NCI-H2196 (cell line): ENCODE results near the gene BTC.
"Not testable (repeated sequence)": the region's sequence is repeated elsewhere in the genome, so short reads cannot be mapped to it uniquely, and the experiment has no call there.

ENCODE experiments used
- DNase-seq: peaks from one replicate; lab custom pipeline; 2025; ENCODE audit not compliant: unreplicated experiment; lab: John Stamatoyannopoulos, UW

The BTC gene

GRCh38 chr4:74758551-74759145 is 35.7 kb downstream of the BTC start:
- DNase-seq = no peak

- DNase-seq = no peak
Observed at GRCh38 chr4:74757136-74757535, 37.2 kb downstream of the BTC start.

GRCh38 chr4:74755486-74755885 is 38.8 kb downstream of the BTC start:
- no peak for DNase-seq

- no peak for DNase-seq
Observed at GRCh38 chr4:74754218-74754617, 40.1 kb downstream of the BTC start.

GRCh38 chr4:74752798-74753197 is 41.5 kb downstream of the BTC start:
- no peak for DNase-seq

GRCh38 chr4:74751856-74752255 is 42.5 kb downstream of the BTC start:
- DNase-seq = no peak

GRCh38 chr4:74751247-74751646 is 43.1 kb downstream of the BTC start:
- DNase-seq = no peak

GRCh38 chr4:74742185-74742584 is 52.1 kb downstream of the BTC start:
- DNase-seq = no peak

- DNase-seq = no peak
Observed at GRCh38 chr4:74738464-74739143, 55.7 kb downstream of the BTC start.

- DNase-seq = no peak
Observed at GRCh38 chr4:74734995-74735394, 59.3 kb downstream of the BTC start.

- DNase-seq = no peak
Observed at GRCh38 chr4:74733756-74734155, 60.6 kb downstream of the BTC start.

GRCh38 chr4:74724979-74725378 is 69.3 kb downstream of the BTC start:
- DNase-seq = no peak

- DNase-seq = no peak
Observed at GRCh38 chr4:74716436-74716765, 77.9 kb downstream of the BTC start.

- no peak for DNase-seq
Observed at GRCh38 chr4:74715706-74716435, 78.5 kb downstream of the BTC start.

- no peak for DNase-seq
Observed at GRCh38 chr4:74714611-74715130, 79.7 kb downstream of the BTC start.

- not testable (repeated sequence) for DNase-seq
Observed at GRCh38 chr4:74708135-74708534, 86.2 kb downstream of the BTC start.
